LNCaP clone FGC (cell line): ENCODE measurements around the gene MBTPS1.

Experiments used
- DNase-seq: peaks from one replicate; pipeline ENCODE4 v3.0.0-alpha.2; 2011; ENCODE audit warnings: low read depth
- H3K4me3 ChIP-seq: 2 replicates; pipeline ENCODE4 v1.5.1; 2011; ENCODE audit warnings: mild to moderate bottlenecking, low read depth, low read length, control low read depth
- TF ChIP-seq, protein P1 (sequence below): IDR thresholded peaks from 2 replicates; pipeline ENCODE4 v1.5.1; 2012; ENCODE audit warnings: mild to moderate bottlenecking; ENCODE audit not compliant: control insufficient read depth, insufficient read depth; ENCODE audit errors: extremely low read depth

The MBTPS1 gene

DNA sequence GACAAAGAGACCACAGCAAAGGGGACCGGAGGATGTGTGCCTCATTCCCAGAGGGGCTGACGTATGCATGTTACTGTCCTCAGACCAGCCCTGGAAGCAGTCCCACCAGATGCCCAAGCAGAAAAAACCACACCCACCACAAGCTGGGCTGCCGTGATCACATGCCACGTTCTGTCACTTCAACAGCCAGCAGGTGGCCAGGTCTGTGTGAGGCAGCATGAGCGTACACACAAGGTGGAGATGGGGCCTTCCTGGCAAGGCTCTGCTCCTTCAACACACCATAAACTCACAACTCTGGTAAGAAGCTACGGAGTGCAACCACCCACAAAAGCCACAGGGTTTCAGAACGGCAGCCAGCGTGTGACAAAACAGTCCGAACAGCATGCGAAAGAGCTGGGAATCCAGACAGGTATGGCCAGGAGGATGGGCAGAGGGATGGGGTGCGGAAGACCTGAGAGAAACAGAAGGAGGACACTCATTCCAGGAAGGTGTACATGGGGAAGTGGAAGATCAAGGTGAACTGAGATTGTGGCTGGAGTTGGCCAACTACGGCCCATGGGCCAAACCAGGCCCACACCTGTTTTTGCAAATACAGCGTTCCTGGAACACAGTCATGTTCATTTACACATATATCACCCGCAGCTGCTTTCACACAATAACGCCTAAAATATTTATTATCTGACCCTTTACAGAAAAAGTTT, 27.9 kb downstream of the MBTPS1 start:
- TF ChIP-seq, protein P1, sequence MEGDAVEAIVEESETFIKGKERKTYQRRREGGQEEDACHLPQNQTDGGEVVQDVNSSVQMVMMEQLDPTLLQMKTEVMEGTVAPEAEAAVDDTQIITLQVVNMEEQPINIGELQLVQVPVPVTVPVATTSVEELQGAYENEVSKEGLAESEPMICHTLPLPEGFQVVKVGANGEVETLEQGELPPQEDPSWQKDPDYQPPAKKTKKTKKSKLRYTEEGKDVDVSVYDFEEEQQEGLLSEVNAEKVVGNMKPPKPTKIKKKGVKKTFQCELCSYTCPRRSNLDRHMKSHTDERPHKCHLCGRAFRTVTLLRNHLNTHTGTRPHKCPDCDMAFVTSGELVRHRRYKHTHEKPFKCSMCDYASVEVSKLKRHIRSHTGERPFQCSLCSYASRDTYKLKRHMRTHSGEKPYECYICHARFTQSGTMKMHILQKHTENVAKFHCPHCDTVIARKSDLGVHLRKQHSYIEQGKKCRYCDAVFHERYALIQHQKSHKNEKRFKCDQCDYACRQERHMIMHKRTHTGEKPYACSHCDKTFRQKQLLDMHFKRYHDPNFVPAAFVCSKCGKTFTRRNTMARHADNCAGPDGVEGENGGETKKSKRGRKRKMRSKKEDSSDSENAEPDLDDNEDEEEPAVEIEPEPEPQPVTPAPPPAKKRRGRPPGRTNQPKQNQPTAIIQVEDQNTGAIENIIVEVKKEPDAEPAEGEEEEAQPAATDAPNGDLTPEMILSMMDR, result no peak
- no peak overlapping the region for H3K4me3 ChIP-seq
- DNase-seq, result no peak

GRCh38 chr16:84087466-84088151, 29.1 kb downstream of the MBTPS1 start:
- H3K4me3 ChIP-seq, result no peak overlapping the region
- DNase-seq, result no peak
- TF ChIP-seq, protein P1, result no peak

GRCh38 chr16:84087001-84087400, 29.7 kb downstream of the MBTPS1 start:
- no peak overlapping the region for H3K4me3 ChIP-seq
- DNase-seq, result no peak
- TF ChIP-seq, protein P1, result no peak

DNA sequence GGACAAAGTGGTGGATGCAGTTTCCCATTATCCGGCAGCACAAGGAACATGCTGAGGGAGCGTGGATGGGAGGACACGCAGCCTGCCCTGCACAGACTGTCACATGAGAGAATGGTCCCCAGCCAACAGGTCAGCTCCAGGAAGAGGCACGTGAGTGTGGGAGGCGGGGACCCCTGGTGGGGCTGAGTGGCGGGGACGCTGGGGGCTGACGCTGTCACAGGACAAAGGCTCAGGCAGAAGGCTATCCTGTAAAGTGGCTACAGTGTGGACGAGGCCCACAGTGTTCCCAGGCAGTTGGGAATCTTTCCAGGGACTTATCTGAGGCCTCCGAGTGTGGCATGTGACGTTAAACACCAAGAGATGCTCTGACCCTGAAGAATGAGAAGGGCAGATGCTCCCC, 30.4 kb downstream of the MBTPS1 start:
- TF ChIP-seq, protein P1, result no peak
- no peak for DNase-seq
- no peak overlapping the region for H3K4me3 ChIP-seq

GRCh38 chr16:84085773-84086172, 31.0 kb downstream of the MBTPS1 start:
- DNase-seq, result no peak
- TF ChIP-seq, protein P1, result no peak
- H3K4me3 ChIP-seq, result no peak overlapping the region

- TF ChIP-seq, protein P1, result no peak
- DNase-seq, result no peak
- H3K4me3 ChIP-seq, result no peak overlapping the region
Measured at GRCh38 chr16:84085271-84085667, 31.5 kb downstream of the MBTPS1 start.
